ENCODE measurements around the gene RPS2. TPM values are rescaled to one million over a fixed set of nuclear protein-coding genes. Genes with fewer than 3 reads are reported as not detected.
A peak's percentile ranks its signal among the peaks of the same experiment; 100 is the strongest.

RPS2 gene
- polyA plus RNA-seq, 1 of the 3 experiments (the other 2 are of a cell fraction): 6,384 TPM

- Histone ChIP-seq H3F3A (replicated peaks; ENCODE audit: insufficient read depth) (no peaks in the 10 kb centered on the region), H3K4me2 (peak overlapping the region; percentile 83), H3K27ac (ENCODE audit: low read depth in 2 of 2, low read length in 1 of 2) (peak overlapping the region in 1 of 2 experiments; percentile 77; a peak in 3 of 4 replicates), H3K36me3 (replicated peaks in 1 of 2; ENCODE audit: control insufficient read depth in 1 of 2, insufficient read depth in 2 of 2, low read length in 1 of 2) (no peaks in the 10 kb centered on the region), H3K27me3 (ENCODE audit: insufficient read depth) (no peaks in the 10 kb centered on the region), H3K9me3 (no peaks in the 10 kb centered on the region), H3K9me2 (no peaks in the 10 kb centered on the region), H3K79me2 (ENCODE audit: insufficient read depth) (no peaks in the 10 kb centered on the region), H2AFZ (ENCODE audit: low read depth) (peak overlapping the region; percentile 84; the same call in 1 of the 2 replicates), H4K20me1 (ENCODE audit: insufficient read depth) (no peaks in the 10 kb centered on the region), H3K9ac (peak overlapping the region; percentile 76), H3K4me1 (ENCODE audit: control insufficient read depth in 1 of 2, insufficient read depth in 2 of 2, low read depth in 1 of 2, low read length in 1 of 2) (peaks cover 0 to 17% of the 10 kb centered on the region in 2 experiments; a peak in 1 of 4 replicates), H3K4me3 (ENCODE audit: low read depth in 2 of 2, low read length in 1 of 2) (peak overlapping the region; percentile 56 to 64)
- POLR2A ChIA-PET: interaction anchor here (1.0 to 1.5 kb wide), 3 partner anchors 31 to 40 kb away, joined by 4 to 8 read pairs (median 4); partner anchors contain the start of gene RPS2
- WGBS (ENCODE audit: low lambda C conversion rate): 40% methylated on average over 8 of the region's 70 CpGs
- CTCF ChIA-PET: interaction anchor here (0.6 to 5.2 kb wide), 43 partner anchors 9 to 838 kb away, joined by 3 to 137 read pairs (median 5); partner anchors contain the start of genes EME2, FAHD1, HAGH and HS3ST6
- TF ChIP-seq SMC3 (IDR thresholded peaks at IDR 0.05; ENCODE audit: low read depth, low read length) (peak; percentile 98), POLR2AphosphoS5 (IDR thresholded peaks at IDR 0.05; ENCODE audit: low read depth, low read length) (peak; percentile 54), NRF1 (IDR thresholded peaks at IDR 0.05; ENCODE audit: low read depth, low read length) (peak; percentile 93), REST (IDR thresholded peaks at IDR 0.05; ENCODE audit: low read depth, low read length) (0 out of 2 replicates have a peak, but pooled peaks have one; percentile 2), CTCF (IDR thresholded peaks at IDR 0.05) (peak; percentile 73), YY1 (IDR thresholded peaks at IDR 0.05; ENCODE audit: low read depth) (no peak), TAF1 (IDR thresholded peaks at IDR 0.05; ENCODE audit: borderline replicate concordance, low read depth, low read length) (peak; percentile 53; the same call in 1 of the 2 replicates), RAD21 (IDR thresholded peaks at IDR 0.05; ENCODE audit: low read length) (peak; percentile 91), NFIC (IDR thresholded peaks at IDR 0.05; ENCODE audit: borderline replicate concordance) (no peak), CHD2 (IDR thresholded peaks at IDR 0.05; ENCODE audit: low read length, partially characterized antibody) (peak; percentile 64), RXRA (IDR thresholded peaks at IDR 0.05; ENCODE audit: borderline replicate concordance, low read depth) (no peak), GATA2 (CRISPR knock-in tag; IDR thresholded peaks at IDR 0.05) (no peak), TEAD4 (IDR thresholded peaks at IDR 0.05; ENCODE audit: borderline replicate concordance, insufficient read depth) (no peak), MXI1 (IDR thresholded peaks at IDR 0.05; ENCODE audit: low read depth, low read length) (peak; percentile 56), RFX5 (IDR thresholded peaks at IDR 0.05; ENCODE audit: low read length) (no peak), GABPA (IDR thresholded peaks at IDR 0.05; ENCODE audit: low read depth) (no peak), IRF3 (IDR thresholded peaks at IDR 0.05; ENCODE audit: low read depth, low read length) (no peak), USF1 (IDR thresholded peaks at IDR 0.05; ENCODE audit: borderline replicate concordance, low read depth) (peak; percentile 12; the same call in 1 of the 2 replicates), PBX3 (IDR thresholded peaks at IDR 0.05) (no peak), MAX (IDR thresholded peaks at IDR 0.05; ENCODE audit: low read depth) (peak; percentile 90)
- peak; percentile 99 for DNase-seq
Observed at GRCh38 chr16:1929578-1930337, 34.9 kb downstream of the RPS2 start.
